GM12878 (cell line): ENCODE results near the gene FCHSD2.

Experiments
- CTCF ChIP-seq, 3 experiments: IDR thresholded peaks in 2 of 3; conservative IDR thresholded peaks in 1 of 3; 2 replicates each; pipeline ENCODE4 v1.5.1; 2011; ENCODE audit warnings: low read depth in 3 of 3, low read length in 3 of 3, mild to moderate bottlenecking in 3 of 3, control low read depth in 2 of 3, moderate library complexity in 2 of 3, inconsistent platforms in 1 of 3, mixed read lengths in 1 of 3; ENCODE audit not compliant: control insufficient read depth in 2 of 3, insufficient read depth in 1 of 3; ENCODE audit errors: extremely low read depth in 1 of 3
- E2F4 ChIP-seq: IDR thresholded peaks from 2 replicates; pipeline ENCODE4 v1.6.1; 2012; ENCODE audit warnings: low read depth, low read length, improper control_type of control experiment
- GABPA ChIP-seq: IDR thresholded peaks from 2 replicates; pipeline ENCODE4 v1.6.1; 2014; ENCODE audit warnings: antibody characterized with exemption, low read depth, mild to moderate bottlenecking, inconsistent platforms
- HDAC2 ChIP-seq: fragments of 200-600 bp; sonication (generic); IDR thresholded peaks from 2 replicates; pipeline ENCODE4 v1.6.1; 2017
- KAT2A ChIP-seq: conservative IDR thresholded peaks from 2 replicates; pipeline ENCODE4 v1.6.1; 2011; ENCODE audit warnings: low read depth, low read length; ENCODE audit not compliant: control insufficient read depth
- RUNX3 ChIP-seq: IDR thresholded peaks from 2 replicates; pipeline ENCODE4 v1.6.1; 2012; ENCODE audit warnings: low read length, inconsistent platforms
- SMAD1 ChIP-seq: fragments of 450-650 bp; IDR thresholded peaks from 2 replicates; pipeline ENCODE4 v1.6.1; 2018; ENCODE audit warnings: mild to moderate bottlenecking, low read depth; ENCODE audit not compliant: partially characterized antibody
- TAF1 ChIP-seq: IDR thresholded peaks from 2 replicates; pipeline ENCODE4 v1.6.1; 2011; ENCODE audit warnings: mild to moderate bottlenecking, low read depth, low read length, borderline replicate concordance

- TF ChIP-seq SMAD1, result no peak
- TF ChIP-seq KAT2A, result no peak
- TF ChIP-seq GABPA, result no peak
- no peak for TF ChIP-seq CTCF (IDR thresholded peaks at IDR 0.05 in 2 of 3, conservative IDR thresholded peaks at IDR 0.05 in 1 of 3; ENCODE audit: control insufficient read depth in 2 of 3, extremely low read depth in 1 of 3, insufficient read depth in 1 of 3, low read depth in 3 of 3, low read length in 3 of 3)
- no peak for TF ChIP-seq HDAC2
- no peak for TF ChIP-seq TAF1
- TF ChIP-seq E2F4, result no peak
- no peak for TF ChIP-seq RUNX3
Measured at GRCh38 chr11:73174495-73174791, 32.3 kb upstream of the FCHSD2 start.
